ENCODE measurements around the gene NDUFS4.
"Not testable (repeated sequence)": the region's sequence is repeated elsewhere in the genome, so short reads cannot be mapped to it uniquely, and the experiment has no call there.

The NDUFS4 gene

DNA sequence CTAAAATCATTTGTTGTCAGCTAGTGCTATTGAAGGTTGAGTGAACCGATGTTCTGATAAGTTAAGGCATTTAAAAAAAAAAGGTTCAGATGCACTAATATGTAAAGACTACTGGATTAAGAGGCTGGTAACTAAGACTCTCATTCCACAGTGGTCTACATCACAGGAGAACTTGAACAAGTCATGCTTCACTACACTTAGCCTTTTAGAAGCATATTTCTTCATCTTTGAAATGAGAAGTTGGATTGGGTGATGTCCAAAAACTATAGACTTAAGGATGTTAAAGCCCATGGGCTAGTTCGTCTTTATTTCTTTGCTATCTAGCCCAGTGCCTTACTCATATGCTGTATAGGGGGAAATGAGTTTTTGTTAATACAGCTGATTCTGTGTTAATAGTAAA is 107.2 kb downstream of the NDUFS4 start:
- DNase-seq (ENCODE audit: low spot score): no peak

DNA sequence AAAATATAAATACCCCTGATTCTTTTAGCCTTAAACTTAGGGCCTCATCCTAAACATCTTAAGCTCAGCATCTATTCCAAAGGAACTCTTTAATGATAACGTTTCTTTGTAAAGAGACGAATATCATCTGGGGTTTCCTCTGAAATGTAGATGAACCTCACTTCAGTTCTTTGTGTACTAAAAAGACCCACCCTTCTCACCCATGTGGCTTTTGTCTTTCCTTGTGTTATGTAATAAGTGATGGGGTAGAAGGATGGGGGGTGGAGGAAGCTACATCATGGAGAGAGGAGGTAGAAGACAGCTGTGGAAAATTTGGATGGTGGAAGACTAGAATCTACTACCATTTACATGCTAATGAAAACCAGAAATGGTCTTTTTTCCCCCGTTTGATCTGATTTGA is 111.0 kb downstream of the NDUFS4 start:
- no peak for DNase-seq (ENCODE audit: low spot score)

DNA sequence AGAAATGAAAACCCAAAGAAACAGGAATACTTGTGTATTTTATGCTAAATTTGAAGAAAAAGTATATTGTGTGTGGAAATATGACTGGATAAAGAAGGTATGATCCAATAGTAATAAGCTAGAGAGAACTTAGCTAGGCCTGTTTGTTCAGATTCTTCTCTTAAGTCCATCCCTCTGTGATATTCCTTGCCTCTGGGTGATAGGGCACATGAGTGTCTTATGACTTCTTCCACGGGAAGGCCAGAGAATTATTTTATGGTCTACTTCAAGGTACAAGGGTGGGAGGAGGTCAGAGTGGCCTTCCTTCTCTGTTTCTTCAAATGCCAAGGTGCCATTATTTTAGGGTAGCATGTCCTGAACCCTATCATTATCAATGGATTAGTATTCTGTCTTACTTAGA is 113.7 kb downstream of the NDUFS4 start:
- DNase-seq (ENCODE audit: low spot score): no peak

DNA sequence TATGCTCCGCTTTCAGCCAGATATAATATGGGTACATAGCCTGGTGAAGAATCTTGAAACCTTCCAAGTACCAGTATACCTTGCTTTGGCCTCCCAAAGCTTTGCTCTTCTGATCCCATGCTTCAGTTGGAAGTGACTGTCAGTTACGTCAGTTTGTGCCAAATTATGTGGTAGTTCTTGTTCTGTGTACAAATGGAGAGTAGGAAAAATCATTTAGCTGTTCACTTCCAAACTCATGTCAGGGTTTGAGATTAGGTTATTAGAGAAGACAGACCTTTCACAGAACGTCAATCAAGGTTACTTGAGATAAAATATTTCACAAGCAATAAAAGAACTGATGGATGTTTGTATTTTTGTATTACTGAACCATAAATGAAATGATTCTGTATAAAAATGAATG is 117.2 kb downstream of the NDUFS4 start:
- DNase-seq (ENCODE audit: low spot score): no peak

DNA sequence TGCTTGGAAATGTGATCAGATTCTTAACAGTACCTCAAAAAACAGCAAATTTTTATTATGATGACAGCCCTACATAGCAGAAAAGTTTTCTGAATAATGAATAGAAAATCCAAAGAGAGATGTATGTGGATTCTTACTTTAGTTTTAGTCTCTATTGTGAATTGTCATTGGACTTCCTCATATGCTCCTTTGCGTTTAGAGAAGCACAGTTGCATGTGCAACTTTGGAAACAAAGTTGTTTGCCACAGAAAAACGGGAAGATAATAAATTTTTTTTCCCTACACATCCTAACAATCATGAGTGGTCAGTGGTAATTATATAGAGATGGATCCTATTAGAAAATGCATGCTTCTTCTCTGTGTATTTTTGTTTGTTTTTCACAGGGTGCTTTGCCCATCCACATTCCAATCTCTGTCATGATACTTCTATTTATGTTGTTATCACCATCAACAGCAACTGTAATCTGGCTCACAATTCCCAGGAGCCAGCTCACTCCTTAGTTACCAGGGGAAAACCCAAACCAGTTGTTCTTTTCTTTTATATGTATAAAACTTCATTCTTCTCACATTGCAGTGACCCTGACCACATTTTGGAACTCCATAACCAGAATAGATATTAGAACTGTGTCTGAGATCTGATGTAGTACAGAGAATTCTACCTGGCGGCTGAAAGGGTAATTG is 118.7 kb downstream of the NDUFS4 start:
- DNase-seq (ENCODE audit: low spot score): no peak

DNA sequence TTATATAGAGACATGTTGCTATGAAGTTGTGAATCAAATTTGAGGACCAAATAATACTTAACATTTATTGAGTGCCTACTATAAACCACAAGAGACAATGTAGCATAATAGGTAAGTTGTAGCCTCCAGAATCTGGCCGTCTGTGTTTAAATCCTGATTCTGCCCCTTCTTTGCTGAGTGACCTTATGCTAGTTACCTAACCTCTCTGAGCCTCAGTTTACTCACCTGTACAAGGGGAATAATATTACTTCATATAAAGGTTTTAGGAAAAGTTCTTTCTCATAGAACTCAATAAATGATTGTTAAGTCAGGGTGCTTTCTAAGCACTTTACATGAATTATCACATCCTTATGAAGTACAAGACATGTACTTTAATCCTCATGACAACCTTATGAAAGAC is 120.6 kb downstream of the NDUFS4 start:
- no peak for DNase-seq (ENCODE audit: low spot score)

DNA sequence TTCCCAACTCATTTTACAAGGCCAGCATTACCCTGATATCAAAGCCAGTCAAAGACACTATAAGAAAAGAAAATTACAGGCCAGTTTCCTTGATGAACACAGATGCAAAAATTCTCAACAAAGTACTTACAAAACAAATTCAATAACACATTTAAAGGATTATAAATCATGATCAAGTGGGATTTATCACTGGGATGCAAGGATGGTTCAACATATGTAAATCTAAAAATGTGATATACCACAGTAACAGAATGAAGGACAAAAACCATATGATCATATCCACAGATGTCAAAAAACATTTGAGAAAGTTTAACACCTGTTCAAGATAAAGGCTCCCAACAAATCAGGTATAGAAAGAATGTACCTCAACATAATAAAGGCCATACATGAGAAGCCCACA is 130.6 kb downstream of the NDUFS4 start:
- DNase-seq (ENCODE audit: low spot score): no peak

DNA sequence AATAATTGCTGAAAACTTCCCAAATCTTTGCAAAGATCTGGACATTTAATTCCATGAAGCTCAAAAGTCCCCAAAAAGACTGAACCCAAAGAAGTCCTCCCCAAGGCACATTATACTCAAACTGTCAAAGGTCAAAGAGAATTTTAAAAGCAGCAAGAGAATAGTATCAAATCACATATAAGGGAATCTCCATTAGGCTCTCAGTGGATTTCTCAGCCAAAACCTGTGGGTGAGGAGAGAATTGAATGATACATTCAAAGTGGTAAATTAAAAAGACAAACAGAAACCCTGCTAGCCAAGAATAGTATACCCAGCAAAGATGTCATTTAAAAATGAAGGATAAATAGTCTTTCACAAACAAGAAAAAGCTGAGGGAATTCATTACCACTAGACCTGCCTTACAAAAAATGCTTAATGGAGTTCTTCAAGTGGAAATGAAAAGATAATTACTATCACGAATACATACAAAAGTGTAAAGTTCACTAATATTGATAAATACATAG is 134.1 kb downstream of the NDUFS4 start:
- DNase-seq (ENCODE audit: low spot score): no peak

DNA sequence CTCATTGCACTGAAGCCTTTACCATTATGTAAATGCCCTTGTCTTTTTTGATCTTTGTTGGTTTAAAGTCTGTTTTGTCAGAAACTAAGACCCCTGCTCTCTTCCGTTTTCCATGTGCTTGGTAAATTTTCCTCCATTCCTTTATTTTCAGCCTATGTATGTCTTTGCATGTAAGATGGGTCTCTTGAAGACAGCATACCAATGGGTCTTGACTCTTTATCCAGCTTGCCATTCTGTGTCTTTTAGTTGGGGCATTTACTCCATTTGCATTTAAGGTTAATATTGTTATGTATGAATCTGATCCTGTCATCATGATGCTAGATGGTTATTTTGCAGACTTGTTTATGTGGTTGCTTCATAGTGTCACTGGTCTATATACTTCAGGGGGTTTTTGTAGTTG is 150.0 kb downstream of the NDUFS4 start:
- DNase-seq (ENCODE audit: low spot score): not testable (repeated sequence)

DNA sequence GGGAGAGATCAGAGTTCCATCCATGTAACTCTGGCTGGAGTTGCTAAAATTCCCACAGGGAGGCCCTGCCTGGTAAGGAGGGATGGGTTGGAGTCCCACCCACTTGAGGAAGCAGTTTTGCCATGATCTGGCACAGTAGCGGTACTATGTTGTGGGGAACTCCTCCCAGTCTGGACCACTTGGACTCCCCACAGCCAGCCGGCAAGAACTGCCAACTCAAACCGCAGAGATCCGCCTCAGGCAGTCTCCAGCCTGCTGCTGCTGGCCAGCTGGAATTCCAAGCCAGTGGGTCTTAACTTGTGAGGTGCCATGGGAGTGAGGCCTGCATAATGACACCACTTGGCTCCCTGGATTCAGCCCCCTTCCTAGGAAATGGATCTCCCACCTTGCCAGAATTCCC is 151.9 kb downstream of the NDUFS4 start:
- no peak for DNase-seq (ENCODE audit: low spot score)

DNA sequence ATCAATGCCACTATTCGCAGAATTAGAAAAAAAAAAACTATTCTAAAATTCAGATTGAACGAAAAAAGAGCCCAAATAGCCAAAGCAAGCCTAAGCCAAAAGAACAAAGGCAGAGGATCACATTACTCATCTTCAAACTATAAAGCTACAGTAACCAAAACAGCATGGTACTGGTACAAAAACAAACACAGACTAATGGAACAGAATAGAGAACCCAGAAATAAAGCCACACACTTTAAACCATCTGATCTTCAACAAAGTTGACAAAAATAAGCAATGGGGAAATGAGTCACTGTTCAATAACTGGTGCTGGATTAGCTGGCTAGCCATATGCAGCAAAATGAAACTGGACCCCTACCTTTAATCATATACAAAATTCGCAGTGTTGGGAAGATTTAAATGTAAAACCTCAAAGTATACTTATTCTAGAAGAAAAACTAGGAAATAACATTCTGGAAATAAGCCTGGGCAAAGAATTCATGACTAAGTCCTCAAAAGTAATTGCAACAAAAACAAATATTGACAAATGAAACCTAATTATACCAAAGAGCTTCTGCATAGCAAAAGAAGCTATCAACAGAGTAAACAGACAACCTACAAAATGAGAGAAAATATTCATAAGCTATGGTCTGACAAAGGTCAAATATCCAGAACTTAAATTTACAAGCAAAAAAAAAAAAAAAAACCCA is 153.7 kb downstream of the NDUFS4 start:
- DNase-seq (ENCODE audit: low spot score): no peak

DNA sequence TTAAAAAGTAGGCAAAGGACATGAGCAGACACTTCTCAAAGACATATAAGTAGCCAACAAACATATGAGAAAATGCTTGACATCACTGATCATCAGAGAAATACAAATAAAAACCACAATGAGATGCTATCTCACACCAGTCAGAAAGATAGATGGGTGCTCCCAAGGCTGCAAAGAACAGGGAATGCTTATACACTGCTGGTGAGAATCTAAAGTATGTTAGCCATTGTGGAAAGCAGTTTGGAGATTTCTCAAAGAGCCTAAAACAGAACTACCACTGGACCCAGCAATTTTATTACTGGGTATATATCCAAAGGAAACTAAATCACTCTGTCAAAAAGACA is 154.2 kb downstream of the NDUFS4 start:
- no peak for DNase-seq (ENCODE audit: low spot score)

DNA sequence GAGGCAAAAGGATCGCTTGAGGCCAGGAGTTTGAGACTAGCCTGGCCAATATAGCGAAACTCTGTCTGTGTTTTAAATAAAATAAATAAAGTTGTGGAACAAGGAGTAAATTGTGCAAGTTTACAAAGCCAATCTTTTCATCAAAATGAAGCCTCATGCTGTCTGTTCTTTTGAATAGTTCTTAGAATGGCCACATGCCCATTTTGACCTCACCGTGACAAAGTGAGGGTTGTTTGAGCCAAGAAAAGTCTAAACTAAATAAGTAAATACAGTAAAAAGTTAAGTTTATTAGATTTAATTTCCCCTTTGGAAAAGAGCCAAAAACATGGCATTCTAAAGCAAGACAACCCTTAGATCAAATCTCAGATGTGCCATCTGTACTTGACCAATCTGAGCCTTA is 165.7 kb downstream of the NDUFS4 start:
- no peak for DNase-seq (ENCODE audit: low spot score)

DNA sequence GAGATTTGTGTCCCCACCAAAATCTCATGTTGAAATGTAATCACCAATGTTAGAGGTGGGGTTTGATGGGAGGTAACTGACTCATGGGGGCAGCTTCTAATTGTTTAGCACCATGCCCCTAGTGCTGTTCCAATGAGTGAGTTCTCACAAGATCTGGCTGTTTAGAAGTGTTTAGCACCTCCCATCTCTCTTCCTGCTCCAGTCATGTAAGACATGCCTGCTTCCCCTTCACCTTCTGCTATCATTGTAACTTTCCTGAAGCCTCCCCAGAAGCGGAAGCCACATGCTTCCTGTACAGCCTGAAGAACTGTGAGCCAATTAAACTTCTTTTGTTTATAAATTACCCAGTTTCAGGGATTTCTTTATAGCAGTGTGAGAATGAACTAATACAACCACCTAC is 170.5 kb downstream of the NDUFS4 start:
- no peak for DNase-seq (ENCODE audit: low spot score)
